ENCODE data around the gene C11orf65. TPM values are rescaled to one million over a fixed set of nuclear protein-coding genes. Genes with fewer than 3 reads are reported as not detected.

Gene C11orf65, protein sequence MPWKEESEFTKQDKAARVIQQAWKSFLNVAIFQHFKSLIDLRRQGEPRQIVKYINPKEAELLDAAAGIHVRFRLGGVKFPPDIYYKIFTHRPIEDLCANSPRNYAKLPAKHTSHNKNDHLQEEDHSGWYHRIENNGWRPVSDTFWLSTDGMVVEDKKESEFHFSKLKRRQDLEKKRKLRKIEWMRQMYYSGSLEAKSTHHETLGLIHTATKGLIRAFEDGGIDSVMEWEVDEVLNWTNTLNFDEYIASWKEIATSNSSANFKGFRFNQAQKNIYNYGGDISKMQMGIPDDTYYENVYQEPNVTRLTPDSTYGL
- 1 to 10 TPM; 3.4 to 3.6 TPM for total RNA-seq

DNA sequence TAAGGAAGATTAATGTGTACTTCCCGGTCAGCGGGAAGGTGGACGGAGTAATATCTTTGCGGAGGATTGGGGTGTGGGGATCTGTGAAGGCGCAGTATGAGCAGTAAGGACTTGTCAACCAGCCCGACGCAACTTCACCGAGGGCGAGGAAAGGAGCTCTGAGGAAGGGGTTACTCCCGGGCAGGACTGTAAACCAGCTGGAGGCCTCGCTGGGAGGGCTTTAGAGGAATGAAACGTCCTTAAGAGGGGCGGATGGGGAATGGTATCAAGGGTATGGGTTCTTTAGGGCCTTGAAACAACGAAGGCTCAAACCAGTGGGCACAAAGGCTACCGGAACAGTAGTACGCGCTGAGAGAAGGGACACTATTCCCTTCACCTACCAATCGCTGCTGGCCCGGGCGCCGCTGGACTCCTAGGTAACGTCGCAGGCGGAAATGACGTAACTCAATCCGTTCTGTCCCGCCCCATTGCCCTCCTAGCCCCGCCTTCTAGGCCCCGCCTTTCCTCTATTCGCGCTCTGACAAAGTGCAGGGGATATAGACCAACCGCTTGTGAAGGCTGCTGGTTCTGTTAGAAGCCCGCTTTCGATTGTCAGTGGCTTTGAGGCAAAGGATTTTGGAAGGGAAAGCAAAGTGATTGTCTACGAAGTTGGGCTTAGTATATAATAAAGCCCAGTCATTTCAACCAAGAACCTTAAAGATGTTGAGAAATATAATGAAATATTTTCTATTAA is at the start of gene C11orf65:
C11orf65 (minus strand) TSS at position 439 of the 733 bp plus-strand sequence. CDS start 5,970 bp downstream, outside the sequence.
- DNase-seq (peak; percentile 97), ATAC-seq (peak; percentile 98)
- Mint-ChIP-seq H3K27ac (peak within 1 kb of the TSS; percentile 98), H3K9me3 (ENCODE audit: low read depth) (no peaks in the 10 kb centered on the region), H3K4me1 (peaks cover 12% of the 10 kb centered on the region), H3K27me3 (no peaks in the 10 kb centered on the region), H3K36me3 (ENCODE audit: low read depth) (peaks cover 3% of the 10 kb centered on the region), H3K4me3 (peak within 1 kb of the TSS; percentile 99)
- POLR2A ChIA-PET: interaction anchor here (0.6 kb wide), 1 partner anchor 188 kb away, joined by 3 read pairs; no protein-coding TSS in a partner anchor
- intact Hi-C loops (cut with DNase I, micrococcal nuclease): loop anchor here (1.0 to 10.0 kb wide), 14 partner anchors 30 to 1010 kb away; partner anchors contain the start of genes ACAT1 (in 2 of the 2), CUL5 (in 2 of the 2), EXPH5 (in 2 of the 2) and NPAT (in 2 of the 2)
- CTCF ChIA-PET: no interaction called here

DNA sequence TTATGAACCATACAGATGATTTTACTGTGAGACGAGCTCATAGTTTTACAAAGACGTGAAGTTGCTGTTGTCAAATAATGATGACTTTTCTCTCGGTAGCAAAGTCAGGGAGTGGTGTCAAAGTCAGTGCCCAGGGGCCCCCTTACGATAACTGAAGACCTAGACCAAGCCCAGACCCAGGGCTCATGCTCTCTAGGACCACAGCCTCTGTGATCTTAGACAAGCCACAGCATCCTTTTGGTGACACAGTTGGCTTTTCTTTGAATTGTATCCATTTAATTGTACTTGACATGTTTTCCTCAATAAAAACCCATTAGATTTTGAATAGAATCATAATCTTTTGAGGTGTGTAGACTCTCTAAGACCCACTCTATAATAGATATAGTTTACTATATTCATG is 48.8 kb upstream of the C11orf65 start:
- no peak for ATAC-seq
- no peaks in the 10 kb centered on the region for H3K9me3 Mint-ChIP-seq (ENCODE audit: low read depth)
- ChIA-PET CTCF (interaction anchor here (0.5 kb wide), 1 partner anchor 38 kb away, joined by 3 read pairs; no protein-coding TSS in a partner anchor), POLR2A (no interaction called here)
- intact Hi-C loops (cut with DNase I, micrococcal nuclease): no loop called here
- H3K27ac Mint-ChIP-seq: no peak overlapping the region
- DNase-seq: no peak
- peaks cover 3% of the 10 kb centered on the region for H3K27me3 Mint-ChIP-seq
- no peaks in the 10 kb centered on the region for H3K4me1 Mint-ChIP-seq
- no peak overlapping the region for H3K4me3 Mint-ChIP-seq
- peaks cover 9% of the 10 kb centered on the region for H3K36me3 Mint-ChIP-seq (ENCODE audit: low read depth)

DNA sequence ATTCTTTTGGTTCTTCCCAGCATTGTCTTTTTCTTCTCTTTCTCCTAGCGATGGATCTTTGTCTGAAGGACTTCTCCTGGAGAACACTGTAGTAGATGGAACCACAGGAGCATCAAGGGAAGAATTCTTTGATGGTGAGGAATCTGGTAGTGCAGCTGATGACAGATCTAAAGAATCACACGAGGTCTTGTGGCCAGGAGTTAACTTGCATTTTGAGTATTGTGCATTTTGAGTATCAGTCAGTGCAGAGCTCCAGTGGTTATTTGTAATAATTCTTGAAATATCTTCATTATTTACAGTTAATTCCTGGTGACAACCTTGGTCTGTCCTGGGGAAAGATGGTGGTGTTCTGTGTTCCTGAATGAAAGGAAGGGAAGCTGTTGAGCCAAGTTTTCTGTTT is 45.4 kb upstream of the C11orf65 start:
- no peak overlapping the region for H3K27ac Mint-ChIP-seq
- peaks cover 3% of the 10 kb centered on the region for H3K27me3 Mint-ChIP-seq
- DNase-seq (no peak), ATAC-seq (no peak)
- H3K36me3 Mint-ChIP-seq (ENCODE audit: low read depth): peaks cover 9% of the 10 kb centered on the region
- H3K4me3 Mint-ChIP-seq: no peak overlapping the region
- no peaks in the 10 kb centered on the region for H3K9me3 Mint-ChIP-seq (ENCODE audit: low read depth)
- no peaks in the 10 kb centered on the region for H3K4me1 Mint-ChIP-seq
- ChIA-PET POLR2A (interaction anchor here (0.6 kb wide), 1 partner anchor 64 kb away, joined by 3 read pairs; no protein-coding TSS in a partner anchor), CTCF (no interaction called here)
- intact Hi-C loops (cut with DNase I, micrococcal nuclease): no loop called here

DNA sequence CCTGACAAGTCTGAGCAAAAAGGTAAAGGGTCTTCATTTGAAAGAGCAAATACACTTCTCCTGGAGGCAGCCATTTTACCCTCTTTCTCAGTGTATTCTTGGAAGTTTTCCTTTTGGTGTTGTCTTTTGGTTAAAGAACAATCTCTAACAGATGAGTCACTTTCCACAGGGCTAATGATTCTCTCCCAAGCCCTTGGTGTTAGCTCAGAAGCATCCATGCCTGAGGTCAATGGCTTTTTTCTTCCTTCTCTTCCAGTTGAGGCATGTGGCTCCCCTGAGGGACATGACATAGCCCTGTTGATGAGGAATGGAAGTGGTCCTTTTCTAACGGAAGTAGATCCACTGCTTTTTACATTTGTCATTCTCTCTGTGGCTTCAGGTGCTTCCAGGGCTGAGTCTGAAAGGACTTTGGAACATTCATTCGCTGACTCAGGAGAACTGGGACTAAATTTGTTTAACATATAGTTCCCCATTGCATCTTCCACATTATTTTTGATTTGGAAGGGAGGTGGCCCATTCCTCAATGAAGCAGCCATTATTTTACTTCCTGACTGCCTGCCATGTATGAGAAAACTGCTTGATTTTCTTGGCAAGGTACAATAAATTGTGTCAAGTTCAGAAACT is 44.6 kb upstream of the C11orf65 start:
- DNase-seq (no peak), ATAC-seq (no peak)
- H3K9me3 Mint-ChIP-seq (ENCODE audit: low read depth): no peaks in the 10 kb centered on the region
- H3K4me1 Mint-ChIP-seq: no peaks in the 10 kb centered on the region
- H3K4me3 Mint-ChIP-seq: no peak overlapping the region
- CTCF ChIA-PET: no interaction called here
- intact Hi-C loops (cut with DNase I, micrococcal nuclease): no loop called here
- no peak overlapping the region for H3K27ac Mint-ChIP-seq
- POLR2A ChIA-PET: no interaction called here
- H3K27me3 Mint-ChIP-seq: peaks cover 3% of the 10 kb centered on the region
- H3K36me3 Mint-ChIP-seq (ENCODE audit: low read depth): peaks cover 9% of the 10 kb centered on the region

DNA sequence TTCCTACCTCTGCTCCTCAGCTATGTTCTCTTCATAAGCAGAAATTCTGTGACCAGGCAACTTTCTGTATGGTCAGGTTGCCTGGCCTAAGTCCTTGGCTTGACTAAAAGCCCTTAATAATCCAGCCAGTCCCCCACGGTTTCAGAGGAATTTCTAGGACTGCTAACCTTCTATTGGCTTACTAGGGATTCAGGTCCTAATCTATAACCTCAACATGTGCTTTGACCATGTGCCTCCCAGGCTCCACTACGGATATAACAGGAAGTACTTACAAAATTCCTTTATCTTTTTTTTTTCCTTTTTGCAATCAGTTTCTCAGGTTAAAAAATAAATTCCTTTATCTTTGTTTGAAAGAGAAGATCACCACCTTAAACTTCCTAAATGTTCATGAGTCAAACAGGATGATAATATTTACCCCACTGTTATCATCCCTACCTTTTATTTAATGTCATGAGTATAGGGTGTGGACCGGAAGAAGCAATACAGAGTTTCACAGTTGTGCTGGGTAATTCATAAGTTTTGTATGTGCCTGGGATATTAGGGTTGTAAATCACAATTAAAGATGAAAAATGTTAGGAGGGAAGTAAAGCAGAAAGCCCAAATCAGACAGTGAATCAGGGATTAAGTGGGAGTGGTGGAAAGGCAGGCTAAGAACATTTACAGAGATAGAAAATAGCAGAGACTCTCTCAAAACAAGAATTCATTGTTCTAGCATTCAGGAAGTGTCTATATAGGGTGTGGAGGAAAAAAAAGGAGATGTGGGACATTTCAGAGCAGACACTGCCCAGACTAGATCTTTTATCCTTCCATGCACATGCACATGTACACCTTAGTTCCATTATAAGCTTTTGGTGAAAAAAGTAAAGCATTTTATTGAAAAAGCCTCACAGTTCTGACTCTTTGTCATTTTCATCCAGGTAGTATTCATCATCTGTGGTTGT is 41.6 kb upstream of the C11orf65 start:
- H3K27me3 Mint-ChIP-seq: peaks cover 3% of the 10 kb centered on the region
- intact Hi-C loops (cut with DNase I, micrococcal nuclease): no loop called here
- ChIA-PET CTCF (no interaction called here), POLR2A (no interaction called here)
- H3K4me1 Mint-ChIP-seq: no peaks in the 10 kb centered on the region
- no peak overlapping the region for H3K4me3 Mint-ChIP-seq
- no peak for ATAC-seq
- H3K9me3 Mint-ChIP-seq (ENCODE audit: low read depth): no peaks in the 10 kb centered on the region
- H3K27ac Mint-ChIP-seq: no peak overlapping the region
- DNase-seq: no peak
- peaks cover 2% of the 10 kb centered on the region for H3K36me3 Mint-ChIP-seq (ENCODE audit: low read depth)

DNA sequence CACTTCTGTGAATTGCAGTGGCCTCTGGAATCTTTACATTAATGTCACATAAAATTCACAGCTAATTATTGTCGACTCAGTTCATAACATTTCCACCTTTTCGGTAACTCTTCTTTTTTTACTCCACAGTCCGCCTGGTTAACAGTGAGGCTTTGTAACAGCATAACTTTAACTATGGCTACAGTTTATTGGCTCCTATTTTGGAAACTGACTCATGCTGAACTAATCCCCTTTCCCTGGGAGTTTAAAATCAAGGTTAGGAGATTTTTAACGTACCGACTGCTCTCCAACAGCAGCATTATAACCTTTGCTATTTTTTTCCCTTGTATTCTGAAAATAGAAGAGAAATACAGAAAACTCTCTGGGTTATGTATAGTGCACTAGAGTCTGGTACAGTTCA is 34.1 kb upstream of the C11orf65 start:
- DNase-seq: no peak
- POLR2A ChIA-PET: no interaction called here
- CTCF ChIA-PET: no interaction called here
- intact Hi-C loops (cut with DNase I, micrococcal nuclease): no loop called here
- Mint-ChIP-seq H3K9me3 (ENCODE audit: low read depth) (no peaks in the 10 kb centered on the region), H3K27ac (no peak overlapping the region), H3K4me3 (no peak overlapping the region), H3K4me1 (peaks cover 15% of the 10 kb centered on the region), H3K27me3 (no peaks in the 10 kb centered on the region), H3K36me3 (ENCODE audit: low read depth) (no peaks in the 10 kb centered on the region)
- no peak for ATAC-seq

DNA sequence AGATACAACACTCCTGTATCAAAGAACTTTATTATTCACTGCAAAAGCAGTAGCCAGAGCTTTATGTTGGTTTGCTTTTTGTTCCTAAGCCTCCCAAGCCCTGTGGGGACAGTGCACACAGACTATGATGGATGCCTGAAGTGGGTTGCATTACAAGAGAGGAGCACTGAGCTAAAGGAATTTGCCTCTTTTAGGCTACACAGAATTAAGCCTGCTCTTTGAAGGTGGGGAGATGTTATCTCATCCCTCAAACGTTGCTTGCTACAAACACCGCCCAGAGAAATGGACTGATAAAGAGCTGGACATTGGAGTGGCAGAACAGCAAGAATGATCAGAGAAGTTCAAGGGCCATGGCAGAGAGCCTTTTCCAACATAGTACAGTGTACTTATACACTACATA is 33.4 kb upstream of the C11orf65 start:
- DNase-seq: no peak
- no peak overlapping the region for H3K4me3 Mint-ChIP-seq
- H3K27ac Mint-ChIP-seq: no peak overlapping the region
- no peak for ATAC-seq
- CTCF ChIA-PET: no interaction called here
- POLR2A ChIA-PET: no interaction called here
- peaks cover 17% of the 10 kb centered on the region for H3K4me1 Mint-ChIP-seq
- H3K9me3 Mint-ChIP-seq (ENCODE audit: low read depth): no peaks in the 10 kb centered on the region
- intact Hi-C loops (cut with DNase I, micrococcal nuclease): no loop called here
- H3K36me3 Mint-ChIP-seq (ENCODE audit: low read depth): no peaks in the 10 kb centered on the region
- no peaks in the 10 kb centered on the region for H3K27me3 Mint-ChIP-seq

DNA sequence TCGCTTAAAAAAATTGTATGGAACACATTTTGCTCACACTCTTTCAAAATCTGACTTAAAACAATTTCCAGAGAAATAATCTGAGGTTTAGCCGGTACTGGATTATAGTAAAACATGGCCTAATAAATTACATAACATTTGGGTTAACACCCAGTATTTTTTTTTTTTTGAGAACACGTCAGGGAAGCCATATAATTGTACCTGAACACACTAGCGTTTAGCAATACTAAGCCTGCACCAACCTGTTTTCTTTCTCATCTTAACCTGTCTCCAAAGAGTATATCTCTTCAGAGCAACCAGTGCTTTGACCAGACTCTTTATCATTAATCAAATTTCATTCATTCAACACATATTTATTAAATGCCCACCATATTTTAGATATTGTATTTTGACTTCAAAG is 32.8 kb upstream of the C11orf65 start:
- intact Hi-C loops (cut with DNase I, micrococcal nuclease): no loop called here
- ChIA-PET POLR2A (no interaction called here), CTCF (interaction anchor here (0.6 to 0.7 kb wide), 2 partner anchors 294 to 1969 kb away, joined by 4 read pairs; no protein-coding TSS in a partner anchor)
- Mint-ChIP-seq H3K27me3 (no peaks in the 10 kb centered on the region), H3K9me3 (ENCODE audit: low read depth) (no peaks in the 10 kb centered on the region), H3K27ac (no peak overlapping the region), H3K4me3 (no peak overlapping the region), H3K4me1 (peaks cover 17% of the 10 kb centered on the region), H3K36me3 (ENCODE audit: low read depth) (no peaks in the 10 kb centered on the region)
- DNase-seq (no peak), ATAC-seq (no peak)

DNA sequence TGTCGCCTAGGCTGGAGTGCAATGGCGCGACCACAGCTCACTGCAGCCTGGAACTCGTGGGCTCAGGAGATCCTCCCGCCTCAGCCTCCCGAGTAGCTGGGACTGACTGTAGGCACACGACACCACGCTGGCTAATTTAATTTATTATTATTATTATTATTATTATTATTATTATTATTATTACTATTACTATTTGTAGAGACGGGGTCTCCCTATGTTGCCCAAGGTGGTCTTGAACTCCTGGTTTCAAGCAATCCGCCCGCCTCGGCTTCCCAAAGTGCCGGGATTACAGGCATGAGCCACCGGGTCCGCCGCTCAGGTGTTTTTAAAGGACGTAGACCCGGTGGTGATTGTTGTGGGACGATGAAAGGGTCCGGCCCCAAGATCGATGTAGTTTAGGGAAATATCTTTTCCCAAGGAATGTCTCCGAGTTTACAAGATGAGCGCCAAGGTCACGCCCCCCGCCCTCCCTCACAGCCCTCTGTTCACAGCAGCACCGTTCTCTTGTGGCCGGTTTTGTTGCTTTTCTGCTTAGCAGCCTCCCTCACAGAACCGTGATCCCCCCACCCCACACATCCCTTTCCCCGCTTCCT is 31.6 kb upstream of the C11orf65 start:
- Mint-ChIP-seq H3K4me3 (peak overlapping the region; percentile 77), H3K27me3 (no peaks in the 10 kb centered on the region), H3K4me1 (peaks cover 17% of the 10 kb centered on the region), H3K27ac (peak overlapping the region; percentile 93), H3K36me3 (ENCODE audit: low read depth) (no peaks in the 10 kb centered on the region), H3K9me3 (ENCODE audit: low read depth) (no peaks in the 10 kb centered on the region)
- intact Hi-C loops (cut with DNase I, micrococcal nuclease): loop anchor here in 1 of 2 experiments (10.0 kb wide), 1 partner anchor 274 kb away; the partner anchor contains the start of genes ATM and NPAT
- peak; percentile 7 for DNase-seq
- no peak for ATAC-seq
- CTCF ChIA-PET: interaction anchor here (1.2 kb wide), 1 partner anchor 12 kb away, joined by 3 read pairs; no protein-coding TSS in a partner anchor
- POLR2A ChIA-PET: interaction anchor here (0.6 kb wide), 1 partner anchor 279 kb away, joined by 3 read pairs; no protein-coding TSS in a partner anchor

DNA sequence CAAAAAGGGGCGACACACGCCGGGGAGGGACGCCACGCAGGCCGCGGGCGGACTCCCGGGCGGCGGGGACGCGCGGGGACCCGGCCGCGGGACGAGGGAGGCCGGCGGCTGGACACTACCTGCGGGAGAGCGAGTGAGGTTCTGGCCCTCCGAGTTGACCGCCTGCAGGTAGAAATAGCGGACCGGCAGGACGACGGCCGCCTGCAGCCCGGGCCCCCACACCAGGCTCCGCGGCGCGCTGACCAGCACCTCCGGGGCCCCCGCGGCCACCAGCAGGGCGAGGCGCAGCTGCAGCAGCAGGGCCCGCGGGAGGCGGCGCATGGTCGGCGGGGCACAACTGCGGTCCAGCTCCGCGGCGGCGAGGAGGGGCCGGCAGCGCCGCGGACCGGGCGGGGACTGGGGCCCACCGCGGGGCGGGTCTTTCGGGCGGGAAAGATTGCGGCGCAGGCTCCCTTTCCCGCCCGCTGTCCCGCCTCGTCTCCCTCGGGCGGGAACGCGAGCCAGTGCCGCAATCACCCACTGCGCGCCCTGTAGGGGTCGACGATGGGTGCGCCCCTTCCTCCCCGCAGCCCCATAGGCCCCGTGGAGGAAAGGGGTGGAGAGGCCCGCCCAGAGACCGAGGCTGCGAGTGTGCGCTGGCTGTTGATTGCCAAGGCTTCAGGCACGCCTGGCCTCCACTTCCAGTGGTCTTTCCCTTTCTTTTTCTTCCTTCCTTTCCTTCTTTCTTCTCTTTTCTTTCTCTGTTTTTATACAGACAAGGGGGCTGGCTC is 30.9 kb upstream of the C11orf65 start, which contains the start of gene POGLUT3:
POGLUT3 (minus strand) TSS at position 339 of the 770 bp plus-strand sequence; CDS start at position 321, 18 bp downstream.
- no peaks in the 10 kb centered on the region for H3K36me3 Mint-ChIP-seq (ENCODE audit: low read depth)
- ChIA-PET POLR2A (interaction anchor here (0.6 kb wide), 1 partner anchor 279 kb away, joined by 3 read pairs; no protein-coding TSS in a partner anchor), CTCF (interaction anchor here (1.2 kb wide), 1 partner anchor 13 kb away, joined by 3 read pairs; no protein-coding TSS in a partner anchor)
- no peaks in the 10 kb centered on the region for H3K27me3 Mint-ChIP-seq
- ATAC-seq: peak; percentile 37
- DNase-seq: peak; percentile 59
- peaks cover 17% of the 10 kb centered on the region for H3K4me1 Mint-ChIP-seq
- peak within 1 kb of the TSS; percentile 81 for H3K4me3 Mint-ChIP-seq
- intact Hi-C loops (cut with DNase I, micrococcal nuclease): loop anchor here in 1 of 2 experiments (10.0 kb wide), 1 partner anchor 273 kb away; the partner anchor contains the start of genes ATM and NPAT
- no peaks in the 10 kb centered on the region for H3K9me3 Mint-ChIP-seq (ENCODE audit: low read depth)
- H3K27ac Mint-ChIP-seq: peak within 1 kb of the TSS; percentile 93

Data from activated CD4-positive, alpha-beta T cell treated with anti-CD3 and anti-CD28 coated beads for 36 hours (primary cell).